GM18526 (cell line): ENCODE results near the gene TGIF1.

Experiments
- POLR2A ChIP-seq: IDR thresholded peaks from 3 replicates; pipeline ENCODE4 v1.6.1; 2011; ENCODE audit not compliant: insufficient read length; ENCODE audit errors: extremely low read depth

TGIF1 gene

GRCh38 chr18:3485153-3486149 is 35.5 kb downstream of the TGIF1 start:
- TF ChIP-seq POLR2A = no peak

- TF ChIP-seq POLR2A = no peak
These were observed 36.5 kb downstream of the TGIF1 start for GRCh38 chr18:3486512-3486911.

- no peak for TF ChIP-seq POLR2A
These were observed 39.5 kb downstream of the TGIF1 start for GRCh38 chr18:3489462-3489861.

- TF ChIP-seq POLR2A = no peak
These were observed 42.1 kb downstream of the TGIF1 start for GRCh38 chr18:3491981-3492555.

- TF ChIP-seq POLR2A = no peak
These were observed 42.7 kb downstream of the TGIF1 start for GRCh38 chr18:3492721-3493120.

GRCh38 chr18:3493501-3494244 is 43.7 kb downstream of the TGIF1 start:
- no peak for TF ChIP-seq POLR2A

- TF ChIP-seq POLR2A = no peak
These were observed 44.2 kb downstream of the TGIF1 start for GRCh38 chr18:3494245-3494526.

- no peak for TF ChIP-seq POLR2A
These were observed 44.6 kb downstream of the TGIF1 start for GRCh38 chr18:3494569-3494968.

- TF ChIP-seq POLR2A = no peak
These were observed 45.9 kb downstream of the TGIF1 start for GRCh38 chr18:3495691-3496430.

- no peak for TF ChIP-seq POLR2A
These were observed 48.9 kb downstream of the TGIF1 start for GRCh38 chr18:3498698-3499471.

GRCh38 chr18:3499501-3499900 is 49.5 kb downstream of the TGIF1 start:
- TF ChIP-seq POLR2A = no peak

- no peak for TF ChIP-seq POLR2A
These were observed 50.0 kb downstream of the TGIF1 start for GRCh38 chr18:3500016-3500415.

GRCh38 chr18:3502650-3503049 is 52.7 kb downstream of the TGIF1 start:
- no peak for TF ChIP-seq POLR2A

GRCh38 chr18:3504637-3505036 is 54.7 kb downstream of the TGIF1 start:
- TF ChIP-seq POLR2A = no peak
